ENCODE data around the gene PCSK9. TPM values are rescaled to one million over a fixed set of nuclear protein-coding genes. Genes with fewer than 3 reads are reported as not detected.
A peak's percentile ranks its signal among the peaks of the same experiment; 100 is the strongest.
"Not testable (repeated sequence)": the region's sequence is repeated elsewhere in the genome, so short reads cannot be mapped to it uniquely, and the experiment has no call there.

Gene PCSK9
- total RNA-seq, 1 donor from 2014 or later, result not detected

GRCh38 chr1:55015731-55016620, 23.4 kb upstream of the PCSK9 start:
- no peak overlapping the region for H3K27ac Mint-ChIP-seq
- no peaks in the 10 kb centered on the region for H3K4me1 Mint-ChIP-seq (ENCODE audit: low read depth)
- H3K36me3 Mint-ChIP-seq (ENCODE audit: low read depth), result no peaks in the 10 kb centered on the region
- intact Hi-C loops (cut with micrococcal nuclease), result no loop called here
- no peaks in the 10 kb centered on the region for H3K9me3 Mint-ChIP-seq
- no peak overlapping the region for H3K4me3 Mint-ChIP-seq
- DNase-seq (ENCODE audit: low spot score), result no peak
- H3K27me3 Mint-ChIP-seq (ENCODE audit: insufficient read depth), result peaks cover 11% of the 10 kb centered on the region

- DNase-seq (ENCODE audit: low spot score), result no peak
- no peaks in the 10 kb centered on the region for H3K36me3 Mint-ChIP-seq (ENCODE audit: low read depth)
- no peaks in the 10 kb centered on the region for H3K9me3 Mint-ChIP-seq
- H3K27ac Mint-ChIP-seq, result no peak overlapping the region
- no peak overlapping the region for H3K4me3 Mint-ChIP-seq
- H3K4me1 Mint-ChIP-seq (ENCODE audit: low read depth), result no peaks in the 10 kb centered on the region
- H3K27me3 Mint-ChIP-seq (ENCODE audit: insufficient read depth), result peaks cover 11% of the 10 kb centered on the region
- intact Hi-C loops (cut with micrococcal nuclease), result no loop called here
These were observed 21.0 kb upstream of the PCSK9 start for GRCh38 chr1:55018395-55018794.

- intact Hi-C loops (cut with micrococcal nuclease), result loop anchor here (1.0 to 2.0 kb wide), 3 partner anchors 27 to 77 kb away; no protein-coding TSS in a partner anchor
- H3K9me3 Mint-ChIP-seq, result no peaks in the 10 kb centered on the region
- H3K27me3 Mint-ChIP-seq (ENCODE audit: insufficient read depth), result peaks cover 2% of the 10 kb centered on the region
- H3K27ac Mint-ChIP-seq, result no peak overlapping the region
- no peaks in the 10 kb centered on the region for H3K36me3 Mint-ChIP-seq (ENCODE audit: low read depth)
- H3K4me3 Mint-ChIP-seq, result no peak overlapping the region
- peak; percentile 43 for DNase-seq (ENCODE audit: low spot score)
- H3K4me1 Mint-ChIP-seq (ENCODE audit: low read depth), result peaks cover 5% of the 10 kb centered on the region
These were observed 17.3 kb upstream of the PCSK9 start for GRCh38 chr1:55021942-55022546.

- H3K4me1 Mint-ChIP-seq (ENCODE audit: low read depth); H3K9me3 Mint-ChIP-seq; H3K27me3 Mint-ChIP-seq (ENCODE audit: insufficient read depth); intact Hi-C loops (cut with micrococcal nuclease); DNase-seq (ENCODE audit: low spot score); H3K4me3 Mint-ChIP-seq; H3K27ac Mint-ChIP-seq; H3K36me3 Mint-ChIP-seq (ENCODE audit: low read depth): not testable (repeated sequence)
These were observed 15.2 kb upstream of the PCSK9 start for GRCh38 chr1:55024163-55024562.

GRCh38 chr1:55026682-55027081, 12.7 kb upstream of the PCSK9 start:
- intact Hi-C loops (cut with micrococcal nuclease); H3K27ac Mint-ChIP-seq; DNase-seq (ENCODE audit: low spot score); H3K27me3 Mint-ChIP-seq (ENCODE audit: insufficient read depth); H3K9me3 Mint-ChIP-seq; H3K4me1 Mint-ChIP-seq (ENCODE audit: low read depth); H3K4me3 Mint-ChIP-seq; H3K36me3 Mint-ChIP-seq (ENCODE audit: low read depth): not testable (repeated sequence)

- H3K4me3 Mint-ChIP-seq; H3K27ac Mint-ChIP-seq; H3K9me3 Mint-ChIP-seq; H3K36me3 Mint-ChIP-seq (ENCODE audit: low read depth); intact Hi-C loops (cut with micrococcal nuclease); DNase-seq (ENCODE audit: low spot score); H3K4me1 Mint-ChIP-seq (ENCODE audit: low read depth): not testable (repeated sequence)
- H3K27me3 Mint-ChIP-seq (ENCODE audit: insufficient read depth), result peaks cover 19% of the 10 kb centered on the region
These were observed 8.2 kb upstream of the PCSK9 start for GRCh38 chr1:55031098-55031497.

- Mint-ChIP-seq H3K27me3 (ENCODE audit: insufficient read depth) (peaks cover 36% of the 10 kb centered on the region), H3K27ac (no peak overlapping the region), H3K4me3 (no peak overlapping the region), H3K4me1 (ENCODE audit: low read depth) (no peaks in the 10 kb centered on the region), H3K9me3 (no peaks in the 10 kb centered on the region), H3K36me3 (ENCODE audit: low read depth) (no peaks in the 10 kb centered on the region)
- no peak for DNase-seq (ENCODE audit: low spot score)
- intact Hi-C loops (cut with micrococcal nuclease), result no loop called here
These were observed 6.1 kb upstream of the PCSK9 start for GRCh38 chr1:55033265-55033614.

- no peak for DNase-seq (ENCODE audit: low spot score)
- Mint-ChIP-seq H3K9me3 (no peaks in the 10 kb centered on the region), H3K27ac (no peak overlapping the region), H3K4me1 (ENCODE audit: low read depth) (no peaks in the 10 kb centered on the region), H3K27me3 (ENCODE audit: insufficient read depth) (peaks cover 50% of the 10 kb centered on the region), H3K4me3 (no peak overlapping the region), H3K36me3 (ENCODE audit: low read depth) (no peaks in the 10 kb centered on the region)
- intact Hi-C loops (cut with micrococcal nuclease), result no loop called here
These were observed 4.7 kb upstream of the PCSK9 start for GRCh38 chr1:55034476-55035133.

- Mint-ChIP-seq H3K4me3 (no peak overlapping the region), H3K36me3 (ENCODE audit: low read depth) (no peaks in the 10 kb centered on the region), H3K4me1 (ENCODE audit: low read depth) (no peaks in the 10 kb centered on the region), H3K9me3 (no peaks in the 10 kb centered on the region), H3K27ac (no peak overlapping the region), H3K27me3 (ENCODE audit: insufficient read depth) (peaks cover 60% of the 10 kb centered on the region)
- DNase-seq (ENCODE audit: low spot score), result no peak
- intact Hi-C loops (cut with micrococcal nuclease), result no loop called here
These were observed 3.4 kb upstream of the PCSK9 start for GRCh38 chr1:55035904-55036303.

- Mint-ChIP-seq H3K27me3 (ENCODE audit: insufficient read depth) (peaks cover 70% of the 10 kb centered on the region), H3K4me3 (no peak overlapping the region), H3K27ac (no peak overlapping the region), H3K4me1 (ENCODE audit: low read depth) (no peaks in the 10 kb centered on the region), H3K9me3 (no peaks in the 10 kb centered on the region), H3K36me3 (ENCODE audit: low read depth) (no peaks in the 10 kb centered on the region)
- intact Hi-C loops (cut with micrococcal nuclease), result loop anchor here (1.0 kb wide), 1 partner anchor 31 kb away; no protein-coding TSS in a partner anchor
- DNase-seq (ENCODE audit: low spot score), result no peak
These were observed 1.4 kb upstream of the PCSK9 start for GRCh38 chr1:55037733-55038551.

- Mint-ChIP-seq H3K4me1 (ENCODE audit: low read depth) (no peaks in the 10 kb centered on the region), H3K27ac (no peak overlapping the region), H3K9me3 (no peaks in the 10 kb centered on the region), H3K36me3 (ENCODE audit: low read depth) (no peaks in the 10 kb centered on the region), H3K27me3 (ENCODE audit: insufficient read depth) (peaks cover 69% of the 10 kb centered on the region), H3K4me3 (no peak overlapping the region)
- DNase-seq (ENCODE audit: low spot score), result no peak
- intact Hi-C loops (cut with micrococcal nuclease), result loop anchor here (1.0 kb wide), 1 partner anchor 31 kb away; no protein-coding TSS in a partner anchor
These were observed 853 bp upstream of the PCSK9 start for GRCh38 chr1:55038552-55038838.

GRCh38 chr1:55038974-55039341, 390 bp upstream of the PCSK9 start:
- Mint-ChIP-seq H3K4me3 (no peak overlapping the region), H3K36me3 (ENCODE audit: low read depth) (no peaks in the 10 kb centered on the region), H3K27ac (no peak overlapping the region), H3K4me1 (ENCODE audit: low read depth) (no peaks in the 10 kb centered on the region), H3K27me3 (ENCODE audit: insufficient read depth) (peaks cover 69% of the 10 kb centered on the region), H3K9me3 (no peaks in the 10 kb centered on the region)
- intact Hi-C loops (cut with micrococcal nuclease), result loop anchor here (1.0 kb wide), 1 partner anchor 32 kb away; no protein-coding TSS in a partner anchor
- DNase-seq (ENCODE audit: low spot score), result no peak

Data from activated T-helper 1 cell treated with anti-CD3 and anti-CD28 coated beads, Interleukin-12 subunit alpha, Interleukin-12 subunit beta, Interleukin-2, Interleukin-4 antibody, amounts not matched to agents 30 ng/mL and 10 ng/mL and 1 ng/mL, durations not matched to agents 14 hours and 24 hours and 36 hours (primary cell).